ENCODE data around the gene ATP8B4.

ATP8B4 gene

DNA sequence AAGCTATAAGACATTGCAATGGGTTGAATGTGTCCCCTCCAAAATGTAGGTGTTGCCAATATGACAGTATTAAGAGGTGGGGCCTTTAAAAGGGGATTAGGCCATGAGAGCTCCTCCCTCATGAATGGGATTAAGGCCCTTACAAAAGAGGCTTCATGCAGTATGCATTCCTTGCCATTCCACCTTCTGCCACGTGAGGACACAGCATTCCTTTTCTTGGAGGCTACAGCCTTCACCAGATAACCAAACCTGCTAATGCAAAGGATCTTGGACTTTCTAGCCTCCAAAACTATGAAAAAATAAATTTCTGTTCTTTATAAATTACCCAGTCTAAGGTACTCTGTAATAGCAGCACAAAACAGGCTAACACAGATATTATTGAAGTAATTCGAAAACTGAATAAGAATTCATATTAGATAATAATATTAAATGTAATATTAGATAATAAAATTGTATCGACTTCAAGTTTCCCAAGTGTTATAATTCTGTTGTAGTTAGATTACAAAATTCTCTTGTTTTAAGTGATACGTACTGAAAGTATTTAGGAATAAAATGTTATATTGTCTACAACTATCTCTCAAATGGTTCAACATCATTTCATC lies 29.4 kb upstream of the ATP8B4 start:
- no peak overlapping the region for H3K4me3 ChIP-seq (ENCODE audit: low read length, poor library complexity, severe bottlenecking)
- no peaks in the 10 kb centered on the region for H4K20me1 ChIP-seq (ENCODE audit: insufficient read depth, low read length, poor library complexity, severe bottlenecking)
- H3K79me2 ChIP-seq (ENCODE audit: insufficient read depth, low read length): no peaks in the 10 kb centered on the region
- H3K27me3 ChIP-seq (ENCODE audit: insufficient read depth, low read length, poor library complexity, severe bottlenecking): no peaks in the 10 kb centered on the region
- H3F3A ChIP-seq (ENCODE audit: low read depth): no peaks in the 10 kb centered on the region
- H2AFZ ChIP-seq (ENCODE audit: low read length): no peak overlapping the region
- no peaks in the 10 kb centered on the region for H3K36me3 ChIP-seq (ENCODE audit: insufficient read depth, low read length)
- peaks cover 7% of the 10 kb centered on the region for H3K4me1 ChIP-seq (ENCODE audit: insufficient read depth, low read length, poor library complexity, severe bottlenecking)
- H3K4me2 ChIP-seq (ENCODE audit: low read depth, low read length, poor library complexity, severe bottlenecking): no peak overlapping the region
- no peak overlapping the region for H3K9ac ChIP-seq (ENCODE audit: low read depth, low read length, poor library complexity, severe bottlenecking)
- no peaks in the 10 kb centered on the region for H3K9me3 ChIP-seq (ENCODE audit: insufficient read depth, low read depth, low read length)
- no peaks in the 10 kb centered on the region for H3K9me2 ChIP-seq (replicated peaks; ENCODE audit: low read depth, low read length)
- TF ChIP-seq EZH2phosphoT487 (IDR thresholded peaks at IDR 0.05; ENCODE audit: borderline replicate concordance): no peak
- TF ChIP-seq, protein P1, sequence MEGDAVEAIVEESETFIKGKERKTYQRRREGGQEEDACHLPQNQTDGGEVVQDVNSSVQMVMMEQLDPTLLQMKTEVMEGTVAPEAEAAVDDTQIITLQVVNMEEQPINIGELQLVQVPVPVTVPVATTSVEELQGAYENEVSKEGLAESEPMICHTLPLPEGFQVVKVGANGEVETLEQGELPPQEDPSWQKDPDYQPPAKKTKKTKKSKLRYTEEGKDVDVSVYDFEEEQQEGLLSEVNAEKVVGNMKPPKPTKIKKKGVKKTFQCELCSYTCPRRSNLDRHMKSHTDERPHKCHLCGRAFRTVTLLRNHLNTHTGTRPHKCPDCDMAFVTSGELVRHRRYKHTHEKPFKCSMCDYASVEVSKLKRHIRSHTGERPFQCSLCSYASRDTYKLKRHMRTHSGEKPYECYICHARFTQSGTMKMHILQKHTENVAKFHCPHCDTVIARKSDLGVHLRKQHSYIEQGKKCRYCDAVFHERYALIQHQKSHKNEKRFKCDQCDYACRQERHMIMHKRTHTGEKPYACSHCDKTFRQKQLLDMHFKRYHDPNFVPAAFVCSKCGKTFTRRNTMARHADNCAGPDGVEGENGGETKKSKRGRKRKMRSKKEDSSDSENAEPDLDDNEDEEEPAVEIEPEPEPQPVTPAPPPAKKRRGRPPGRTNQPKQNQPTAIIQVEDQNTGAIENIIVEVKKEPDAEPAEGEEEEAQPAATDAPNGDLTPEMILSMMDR (conservative IDR thresholded peaks at IDR 0.05; ENCODE audit: low read length): peak; percentile 57

DNA sequence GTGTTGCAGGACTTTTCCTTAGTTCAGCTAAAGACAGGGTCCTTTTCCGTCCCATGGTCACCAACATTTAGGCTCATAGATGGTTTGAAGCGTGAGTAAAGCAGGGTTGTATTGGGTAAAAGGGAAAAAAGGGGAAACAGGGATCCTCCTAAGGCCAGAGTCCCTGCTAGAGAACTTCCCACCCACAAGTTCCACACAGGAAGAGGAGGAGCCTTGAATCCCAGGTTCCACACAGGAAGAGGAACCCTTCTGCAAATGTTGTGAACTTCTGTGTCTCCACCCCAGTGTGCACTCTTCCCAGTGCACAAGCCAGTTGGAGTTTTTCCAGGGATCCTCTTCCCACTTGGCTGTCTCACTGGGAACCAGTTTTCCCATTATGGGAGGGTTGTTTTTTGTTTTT lies 27.6 kb upstream of the ATP8B4 start:
- Histone ChIP-seq H3K4me3 (ENCODE audit: low read length, poor library complexity, severe bottlenecking) (no peak overlapping the region), H3K27me3 (ENCODE audit: insufficient read depth, low read length, poor library complexity, severe bottlenecking) (no peaks in the 10 kb centered on the region), H3F3A (ENCODE audit: low read depth) (no peaks in the 10 kb centered on the region), H3K9me3 (ENCODE audit: insufficient read depth, low read depth, low read length) (no peaks in the 10 kb centered on the region), H3K9ac (ENCODE audit: low read depth, low read length, poor library complexity, severe bottlenecking) (no peak overlapping the region), H3K4me2 (ENCODE audit: low read depth, low read length, poor library complexity, severe bottlenecking) (no peak overlapping the region), H2AFZ (ENCODE audit: low read length) (no peak overlapping the region), H3K36me3 (ENCODE audit: insufficient read depth, low read length) (no peaks in the 10 kb centered on the region), H3K4me1 (ENCODE audit: insufficient read depth, low read length, poor library complexity, severe bottlenecking) (peaks cover 7% of the 10 kb centered on the region), H3K79me2 (ENCODE audit: insufficient read depth, low read length) (no peaks in the 10 kb centered on the region), H4K20me1 (ENCODE audit: insufficient read depth, low read length, poor library complexity, severe bottlenecking) (no peaks in the 10 kb centered on the region), H3K9me2 (replicated peaks; ENCODE audit: low read depth, low read length) (no peaks in the 10 kb centered on the region)
- TF ChIP-seq EZH2phosphoT487 (IDR thresholded peaks at IDR 0.05; ENCODE audit: borderline replicate concordance): no peak
- TF ChIP-seq, protein P1 (conservative IDR thresholded peaks at IDR 0.05; ENCODE audit: low read length): no peak

GRCh38 chr15:50145451-50145872 lies 26.4 kb upstream of the ATP8B4 start:
- Histone ChIP-seq H3K4me1 (ENCODE audit: insufficient read depth, low read length, poor library complexity, severe bottlenecking) (peaks cover 7% of the 10 kb centered on the region), H3K4me2 (ENCODE audit: low read depth, low read length, poor library complexity, severe bottlenecking) (no peak overlapping the region), H3K27me3 (ENCODE audit: insufficient read depth, low read length, poor library complexity, severe bottlenecking) (no peaks in the 10 kb centered on the region), H4K20me1 (ENCODE audit: insufficient read depth, low read length, poor library complexity, severe bottlenecking) (no peaks in the 10 kb centered on the region), H3K79me2 (ENCODE audit: insufficient read depth, low read length) (no peaks in the 10 kb centered on the region), H3F3A (ENCODE audit: low read depth) (no peaks in the 10 kb centered on the region), H3K4me3 (ENCODE audit: low read length, poor library complexity, severe bottlenecking) (no peak overlapping the region), H3K9ac (ENCODE audit: low read depth, low read length, poor library complexity, severe bottlenecking) (no peak overlapping the region), H3K9me3 (ENCODE audit: insufficient read depth, low read depth, low read length) (no peaks in the 10 kb centered on the region), H3K9me2 (replicated peaks; ENCODE audit: low read depth, low read length) (no peaks in the 10 kb centered on the region), H2AFZ (ENCODE audit: low read length) (no peak overlapping the region), H3K36me3 (ENCODE audit: insufficient read depth, low read length) (no peaks in the 10 kb centered on the region)
- no peak for TF ChIP-seq EZH2phosphoT487 (IDR thresholded peaks at IDR 0.05; ENCODE audit: borderline replicate concordance)
- TF ChIP-seq, protein P1 (conservative IDR thresholded peaks at IDR 0.05; ENCODE audit: low read length): peak; percentile 69

Measured in Loucy (cell line).